PC-3 (cell line): Measurements from ENCODE around the gene FLNC.

ENCODE experiments used
- CTCF ChIP-seq: fragments of 300-600 bp; sonication (generic); conservative IDR thresholded peaks from 2 replicates; pipeline ENCODE4 v1.5.1; 2017; ENCODE audit warnings: antibody characterized with exemption, low read depth, mild to moderate bottlenecking, low read length
- EZH2 ChIP-seq: fragments of 300-600 bp; sonication (generic); IDR thresholded peaks from one replicate; pipeline ENCODE4 v1.6.1; 2017; ENCODE audit warnings: antibody characterized with exemption, mild to moderate bottlenecking, low read length; ENCODE audit not compliant: unreplicated experiment

GRCh38 chr7:128849804-128850490 lies 19.7 kb downstream of the FLNC start:
- TF ChIP-seq CTCF, result no peak
- no peak for TF ChIP-seq EZH2
